ENCODE results near the gene WDR93.

The WDR93 gene

GRCh38 chr15:89690276-89691218, at the start of gene WDR93, which contains the start of gene PEX11A:
WDR93 (plus strand) TSS chr15:89690811; CDS start chr15:89701747, 10,936 bp downstream.
PEX11A (minus strand) TSS chr15:89690754; CDS start chr15:89690632, 122 bp downstream.
- DNase-seq (ENCODE audit: low read depth): no peak

- no peak for DNase-seq (ENCODE audit: low read depth)
These were observed 49.6 kb upstream of the WDR93 start for GRCh38 chr15:89641053-89641452.

GRCh38 chr15:89642106-89642505, 48.5 kb upstream of the WDR93 start:
- DNase-seq (ENCODE audit: low read depth): no peak

GRCh38 chr15:89645680-89646079, 44.9 kb upstream of the WDR93 start:
- no peak for DNase-seq (ENCODE audit: low read depth)

- no peak for DNase-seq (ENCODE audit: low read depth)
These were observed 44.0 kb upstream of the WDR93 start for GRCh38 chr15:89646416-89647141.

- DNase-seq (ENCODE audit: low read depth): peak; percentile 33
These were observed 43.3 kb upstream of the WDR93 start for GRCh38 chr15:89647191-89647851.

GRCh38 chr15:89648106-89649012, 42.3 kb upstream of the WDR93 start:
- no peak for DNase-seq (ENCODE audit: low read depth)

GRCh38 chr15:89649013-89649625, 41.5 kb upstream of the WDR93 start:
- no peak for DNase-seq (ENCODE audit: low read depth)

- no peak for DNase-seq (ENCODE audit: low read depth)
These were observed 40.9 kb upstream of the WDR93 start for GRCh38 chr15:89649716-89650115.

- DNase-seq (ENCODE audit: low read depth): no peak
These were observed 38.5 kb upstream of the WDR93 start for GRCh38 chr15:89652131-89652530.

- no peak for DNase-seq (ENCODE audit: low read depth)
These were observed 37.9 kb upstream of the WDR93 start for GRCh38 chr15:89652666-89653065.

- DNase-seq (ENCODE audit: low read depth): no peak
These were observed 37.0 kb upstream of the WDR93 start for GRCh38 chr15:89653578-89653977.

GRCh38 chr15:89654301-89654761, 36.3 kb upstream of the WDR93 start:
- DNase-seq (ENCODE audit: low read depth): no peak

GRCh38 chr15:89654847-89655805, 35.5 kb upstream of the WDR93 start, which contains the start of gene KIF7:
KIF7 (minus strand) TSS chr15:89655467; CDS start chr15:89652930, 2,537 bp downstream.
- no peak for DNase-seq (ENCODE audit: low read depth)

- no peak for DNase-seq (ENCODE audit: low read depth)
These were observed 34.3 kb upstream of the WDR93 start for GRCh38 chr15:89656116-89656815.

GRCh38 chr15:89657686-89658200, 32.9 kb upstream of the WDR93 start:
- DNase-seq (ENCODE audit: low read depth): no peak

GRCh38 chr15:89659295-89659694, 31.3 kb upstream of the WDR93 start:
- DNase-seq (ENCODE audit: low read depth): no peak

- no peak for DNase-seq (ENCODE audit: low read depth)
These were observed 30.1 kb upstream of the WDR93 start for GRCh38 chr15:89660556-89660955.

Measured in fibroblast of the conjunctiva (primary cell).